ENCODE data around the gene DBI.
"Not testable (repeated sequence)": the region's sequence is repeated elsewhere in the genome, so short reads cannot be mapped to it uniquely, and the experiment has no call there.

DBI gene

GRCh38 chr2:119365436-119365835, 1.3 kb upstream of the DBI start:
- DNase-seq (ENCODE audit: low read depth in 2 of 2): no peak

GRCh38 chr2:119366161-119366648, 572 bp upstream of the DBI start:
- no peak for DNase-seq (ENCODE audit: low read depth in 2 of 2)

DNA sequence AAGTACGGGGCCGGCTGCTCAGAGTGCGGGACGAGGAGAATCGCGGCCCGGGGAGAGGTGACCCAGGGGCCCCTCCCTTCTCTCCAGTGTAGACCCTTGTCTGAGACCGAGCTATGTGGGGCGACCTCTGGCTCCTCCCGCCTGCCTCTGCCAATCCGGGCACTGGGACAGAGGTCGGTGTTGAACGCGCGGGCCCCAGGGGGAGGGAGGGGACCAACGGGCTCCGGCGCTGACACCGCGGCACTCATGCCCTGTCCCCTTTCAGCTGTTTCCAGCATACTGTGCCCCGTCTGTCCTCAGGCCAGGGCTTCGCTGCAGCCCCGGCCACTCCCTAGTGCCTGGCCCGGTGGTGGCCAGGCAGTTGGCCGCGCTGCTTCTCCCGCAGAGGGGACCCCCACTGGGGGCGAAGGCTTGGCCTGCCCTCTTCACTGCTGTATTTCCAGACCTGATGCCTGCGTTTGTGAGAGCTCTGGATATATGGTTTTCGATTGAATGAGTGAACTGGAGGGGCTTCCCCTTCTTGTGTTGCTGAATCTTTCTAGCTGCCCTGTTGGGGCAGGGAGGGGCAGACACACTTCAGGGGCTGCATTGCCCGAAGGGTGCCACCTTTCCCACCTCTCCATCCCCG, 809 bp downstream of the DBI start:
- peak; percentile 42 to 43 for DNase-seq (ENCODE audit: low read depth in 2 of 2)

- no peak for DNase-seq (ENCODE audit: low read depth in 2 of 2)
Observed at GRCh38 chr2:119369845-119370244, 3.1 kb downstream of the DBI start.

DNA sequence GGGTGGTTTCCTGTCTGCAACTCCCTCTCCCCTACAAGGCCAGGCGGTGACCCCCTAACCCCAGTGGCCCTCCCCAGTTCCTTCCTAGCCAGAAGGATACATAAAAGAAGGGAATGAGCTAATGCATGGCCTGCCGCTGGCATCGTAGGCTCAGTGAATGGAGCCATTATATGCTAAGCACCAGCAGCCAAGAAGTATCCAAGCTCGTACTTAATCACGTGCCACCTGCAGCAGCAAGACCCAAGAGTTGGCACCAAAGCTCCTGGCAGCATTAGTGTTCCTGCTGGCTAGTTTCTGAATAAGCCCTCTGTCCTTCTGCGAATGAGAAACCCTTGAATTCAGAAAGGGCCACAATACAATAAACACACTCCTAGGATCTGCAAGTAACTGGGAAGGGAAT, 4.3 kb downstream of the DBI start:
- no peak for DNase-seq (ENCODE audit: low read depth in 2 of 2)

- DNase-seq (ENCODE audit: low read depth in 2 of 2): no peak
Observed at GRCh38 chr2:119372778-119373568, 6.2 kb downstream of the DBI start.

- not testable (repeated sequence) for DNase-seq (ENCODE audit: low read depth in 2 of 2)
Observed at GRCh38 chr2:119373907-119374745, 7.3 kb downstream of the DBI start.

DNA sequence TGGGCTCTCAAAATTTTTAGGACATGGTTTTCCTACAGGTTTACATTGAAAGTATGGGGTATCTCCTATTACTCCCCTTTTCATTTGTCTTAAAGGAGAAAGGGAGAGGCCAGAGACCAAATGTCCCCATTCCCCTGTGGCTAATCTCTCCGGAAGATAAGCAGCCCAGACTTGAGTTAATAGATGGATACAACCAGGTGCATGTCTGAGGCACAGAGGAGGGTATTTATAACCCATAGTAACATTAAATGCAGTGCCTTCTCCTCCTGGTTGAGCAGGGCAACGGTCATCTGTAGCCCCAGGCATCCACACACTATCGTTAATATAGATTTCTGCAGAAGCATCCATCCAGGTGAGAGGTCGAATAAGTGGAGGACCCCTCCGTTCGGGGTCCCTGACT, 9.6 kb downstream of the DBI start:
- DNase-seq (ENCODE audit: low read depth in 2 of 2): not testable (repeated sequence)

DNA sequence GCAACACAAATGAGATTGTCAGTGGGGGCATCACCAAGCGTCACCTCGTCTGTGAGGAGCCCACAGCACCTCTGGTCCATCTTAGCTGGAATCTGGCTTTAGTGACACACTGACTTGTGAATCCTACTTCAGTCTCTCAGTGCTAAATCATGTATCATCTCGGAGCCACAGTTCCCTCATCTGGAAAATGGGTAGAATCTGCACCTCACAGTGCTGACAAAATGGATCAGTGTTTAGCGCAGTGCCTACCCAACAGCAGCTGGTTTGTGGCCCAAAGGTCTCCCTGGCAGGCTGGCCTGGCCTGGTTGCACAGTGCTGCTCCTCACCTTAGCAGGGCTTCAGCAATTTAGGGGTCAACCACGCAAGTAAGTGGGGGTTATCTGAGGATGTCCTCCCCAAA, 10.0 kb downstream of the DBI start:
- no peak for DNase-seq (ENCODE audit: low read depth in 2 of 2)

DNA sequence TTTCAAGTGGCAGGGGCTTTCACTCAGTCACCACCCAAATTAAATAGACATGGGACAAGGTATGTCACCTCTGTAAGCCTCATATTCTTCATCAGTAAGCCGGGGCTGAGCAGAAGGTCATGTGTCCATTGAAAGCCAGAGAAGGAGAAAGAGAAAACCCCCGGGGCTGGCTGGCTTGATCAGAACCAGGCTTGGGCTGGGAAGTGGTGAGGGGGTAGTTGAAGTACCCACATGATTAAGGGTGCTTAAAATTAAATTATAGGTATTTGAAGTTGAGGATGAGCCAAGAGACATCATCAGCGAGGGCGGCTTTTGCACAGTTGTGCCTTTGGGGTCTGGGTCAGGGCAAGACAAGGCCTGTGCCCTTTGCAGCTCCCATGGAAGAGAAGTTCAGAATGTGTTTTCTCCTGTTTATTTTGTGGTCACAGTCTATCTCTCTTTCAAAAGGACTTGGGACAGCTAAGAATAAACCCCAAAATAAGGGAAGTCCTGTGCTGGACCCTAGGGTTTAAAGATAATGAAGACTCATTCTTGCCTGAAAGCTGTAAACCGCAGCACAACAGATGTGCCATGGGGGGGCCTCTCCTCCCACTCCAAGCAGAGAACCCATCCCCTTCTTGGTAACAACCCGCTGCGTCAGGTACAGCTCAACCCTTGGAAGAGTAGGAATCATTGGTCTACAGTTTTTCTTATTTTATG, 10.7 kb downstream of the DBI start:
- no peak for DNase-seq (ENCODE audit: low read depth in 2 of 2)

- DNase-seq (ENCODE audit: low read depth in 2 of 2): no peak
Observed at GRCh38 chr2:119377993-119378345, 11.2 kb downstream of the DBI start.

- no peak for DNase-seq (ENCODE audit: low read depth in 2 of 2)
Observed at GRCh38 chr2:119378566-119378965, 11.8 kb downstream of the DBI start.

DNA sequence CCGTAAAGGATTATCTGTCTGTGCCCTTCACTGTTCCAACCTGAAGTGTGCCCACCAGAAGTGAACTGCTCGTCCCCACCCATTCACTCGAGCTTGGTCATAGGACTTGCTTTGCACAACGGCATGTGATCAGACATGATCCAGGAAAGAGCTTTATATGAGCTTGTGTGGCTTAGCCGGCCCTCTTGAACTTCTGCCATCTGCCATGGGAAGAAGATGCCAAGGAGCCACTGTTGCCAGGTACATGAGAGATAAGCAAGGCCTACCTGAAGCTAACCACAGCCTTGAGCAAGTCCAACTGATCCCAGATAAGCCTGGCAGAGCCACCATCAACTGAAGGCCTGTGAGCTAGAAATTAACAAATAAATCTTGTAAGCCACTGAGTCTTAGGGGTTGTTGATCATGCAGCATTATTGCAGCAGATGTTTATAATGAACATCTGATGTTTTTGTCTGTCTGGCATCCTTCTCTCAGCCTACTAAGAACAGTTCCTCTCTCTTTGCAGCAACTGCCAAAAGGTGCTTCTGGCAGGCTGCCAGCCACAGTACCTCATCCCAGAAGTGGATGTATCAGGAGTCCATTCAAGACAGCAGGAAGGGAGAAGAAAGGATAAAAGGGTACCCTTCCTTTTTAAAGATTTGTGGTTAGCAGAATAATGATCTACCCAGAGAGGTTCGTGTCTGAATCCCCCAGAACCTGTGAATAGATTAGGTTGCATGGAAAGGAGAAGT, 16.8 kb downstream of the DBI start:
- DNase-seq (ENCODE audit: low read depth in 2 of 2): no peak

DNA sequence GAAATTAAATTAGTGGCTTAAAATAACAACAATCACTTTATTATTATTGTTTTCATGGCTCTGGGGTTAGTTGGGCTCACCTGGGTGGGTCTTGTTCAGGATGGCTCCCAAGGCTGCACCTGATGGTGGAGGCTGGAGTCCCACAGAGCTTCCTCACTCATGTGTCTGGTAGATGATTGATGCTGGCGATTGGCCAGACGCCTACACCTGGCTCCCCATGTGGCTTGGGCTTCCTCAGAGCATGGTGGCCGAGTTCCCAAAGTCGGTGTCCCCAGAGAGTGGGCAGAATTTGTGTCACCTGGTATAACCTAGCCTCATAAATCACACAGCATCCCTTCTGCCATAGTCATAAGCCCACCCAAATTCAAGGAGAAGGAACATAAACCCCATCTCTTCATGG, 18.2 kb downstream of the DBI start:
- DNase-seq (ENCODE audit: low read depth in 2 of 2): no peak

GRCh38 chr2:119385466-119385865, 18.7 kb downstream of the DBI start:
- no peak for DNase-seq (ENCODE audit: low read depth in 2 of 2)

DNA sequence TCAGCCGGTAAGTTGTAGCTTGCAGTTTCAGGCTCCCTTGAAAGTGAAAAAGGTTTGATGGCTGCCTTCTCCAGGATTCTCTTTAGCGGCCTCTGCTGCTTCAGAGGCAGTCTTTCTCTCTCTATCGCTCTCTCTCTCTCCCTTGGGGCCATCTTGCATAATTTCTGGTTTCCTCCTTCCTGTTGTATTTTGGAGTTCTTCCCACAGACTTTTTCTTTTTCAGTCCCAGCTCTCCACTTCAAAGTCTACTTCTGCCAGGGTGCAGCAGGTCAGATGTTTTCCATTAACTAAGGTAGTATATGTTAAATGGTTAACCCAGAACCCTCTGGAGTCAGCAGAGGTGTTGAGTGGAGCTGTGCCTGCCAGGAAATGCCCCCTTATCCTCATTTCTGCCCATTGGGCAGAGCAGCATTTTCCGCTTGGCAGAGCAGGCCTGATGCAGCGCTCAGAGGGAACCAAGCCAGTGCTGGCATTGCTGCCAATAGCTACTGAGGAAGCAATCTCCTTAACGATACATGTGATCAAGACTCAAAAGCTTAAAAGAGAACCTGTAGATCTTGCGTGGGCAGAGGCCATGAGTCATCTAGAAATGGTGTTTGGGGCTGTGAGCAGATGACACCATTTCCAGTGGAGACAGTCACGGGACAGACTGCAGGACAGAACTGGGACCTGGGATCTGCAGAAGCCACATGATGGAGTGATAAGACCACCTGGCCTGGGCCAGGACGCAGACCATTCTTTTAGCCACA, 20.8 kb downstream of the DBI start:
- DNase-seq (ENCODE audit: low read depth in 2 of 2): peak; percentile 5 to 30

DNA sequence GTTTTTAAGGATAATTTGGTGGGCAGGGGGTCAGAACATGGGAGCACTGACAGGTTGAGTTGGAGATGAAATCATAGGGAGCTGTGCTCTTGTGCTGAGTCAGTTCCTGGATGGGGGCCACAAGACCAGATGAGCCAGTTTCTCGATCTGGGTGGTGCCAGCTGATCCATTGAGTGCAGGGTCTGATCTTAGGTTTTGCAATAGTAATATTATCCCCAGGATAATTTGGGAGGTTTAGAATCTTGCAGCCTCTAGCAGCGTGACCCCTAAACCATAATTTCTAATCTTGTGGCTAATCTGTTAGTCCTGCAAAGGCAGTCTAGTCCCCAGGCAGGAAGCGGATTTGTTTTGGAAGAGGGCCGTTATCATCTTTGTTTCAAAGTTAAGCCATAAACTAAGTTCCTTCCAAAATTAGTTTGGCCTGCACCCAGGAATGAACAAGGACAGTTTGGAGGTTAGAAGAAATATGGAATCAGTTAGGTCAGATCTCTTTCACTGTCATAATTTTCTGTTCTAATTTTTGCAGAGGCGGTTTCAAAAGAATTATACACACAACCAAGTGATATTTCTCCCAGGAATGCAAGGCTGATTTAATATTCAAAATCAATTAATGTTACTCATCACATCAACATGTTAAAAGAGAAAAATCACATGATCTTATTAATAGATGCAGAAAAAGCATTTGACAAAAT, 23.0 kb downstream of the DBI start:
- DNase-seq (ENCODE audit: low read depth in 2 of 2): no peak

DNA sequence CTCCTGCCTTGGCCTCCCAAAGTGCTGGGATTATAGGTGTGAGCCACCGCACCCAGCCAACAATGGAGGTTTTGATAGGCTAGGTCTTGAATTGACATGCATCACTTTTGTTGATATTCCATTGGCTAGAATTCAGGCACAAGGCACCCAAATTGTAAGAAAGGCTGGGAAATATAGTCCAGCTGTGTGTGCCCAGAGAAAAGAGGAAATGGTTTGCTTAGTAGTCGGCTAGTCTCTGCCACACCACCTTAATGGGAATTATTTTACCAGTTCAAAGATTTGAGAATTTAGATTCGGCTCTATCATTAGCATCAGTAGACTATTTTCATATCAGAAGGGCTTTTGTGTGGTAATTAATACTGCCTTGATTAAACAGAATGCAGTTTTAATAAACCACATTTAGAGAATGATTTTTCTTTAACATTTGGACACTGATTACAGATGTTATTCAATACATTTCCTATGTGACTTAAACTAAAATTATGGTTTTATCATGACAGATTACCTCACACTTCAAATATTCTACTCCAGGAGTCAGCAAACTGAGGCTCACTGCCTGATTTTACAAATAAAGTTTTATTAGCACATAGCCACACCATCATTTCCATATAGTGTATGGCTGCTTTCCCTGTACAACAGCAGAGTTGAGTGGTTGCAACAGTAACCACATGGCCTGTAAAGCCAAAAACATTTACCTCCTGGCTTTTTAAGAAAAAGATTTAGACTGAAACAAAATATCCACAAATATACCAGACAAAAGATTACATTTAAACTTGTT, 27.4 kb downstream of the DBI start:
- DNase-seq (ENCODE audit: low read depth in 2 of 2): no peak

GRCh38 chr2:119397196-119397595, 30.4 kb downstream of the DBI start:
- no peak for DNase-seq (ENCODE audit: low read depth in 2 of 2)
